GM23338 (cell line): ENCODE data around the gene B4GALT4. TPM values are rescaled to one million over a fixed set of nuclear protein-coding genes. Genes with fewer than 3 reads are reported as not detected.

ENCODE experiments used
- ATAC-seq: fragments of 200-7000 bp; cut with Tn5 transposase; 3 replicates; pipeline ENCODE4 v1.9.1; 2020
- DNase-seq: peaks from one replicate; pipeline ENCODE4 v3.0.0-alpha.2; 2015; ENCODE audit warnings: low spot score
- H2AFZ ChIP-seq: fragments of 200-600 bp; sonication (generic); 2 replicates; pipeline ENCODE4 v1.8.0; 2016; ENCODE audit warnings: antibody characterized with exemption, mild to moderate bottlenecking, moderate library complexity
- H3F3A ChIP-seq: fragments of 200-600 bp; sonication (generic); replicated peaks from 2 replicates; pipeline ENCODE4 v1.8.0; 2017; ENCODE audit warnings: antibody characterized with exemption, mixed run types, low read depth
- H3K27ac ChIP-seq: fragments of 200-600 bp; sonication (generic); 2 replicates; pipeline ENCODE4 v1.6.1; 2016; ENCODE audit warnings: low read depth
- H3K27me3 ChIP-seq: fragments of 200-600 bp; sonication (generic); 2 replicates; pipeline ENCODE4 v1.8.0; 2016; ENCODE audit warnings: mild to moderate bottlenecking, mixed run types, moderate library complexity; ENCODE audit not compliant: insufficient read depth
- H3K36me3 ChIP-seq: fragments of 200-600 bp; sonication (generic); 2 replicates; pipeline ENCODE4 v1.8.0; 2016; ENCODE audit warnings: mild to moderate bottlenecking; ENCODE audit not compliant: insufficient read depth
- H3K4me1 ChIP-seq: fragments of 200-600 bp; sonication (generic); 2 replicates; pipeline ENCODE4 v1.8.0; 2016; ENCODE audit warnings: mild to moderate bottlenecking, moderate library complexity; ENCODE audit not compliant: insufficient read depth
- H3K4me2 ChIP-seq: fragments of 200-600 bp; sonication (generic); 2 replicates; pipeline ENCODE4 v1.7.1; 2017; ENCODE audit warnings: mixed run types
- H3K4me3 ChIP-seq: fragments of 200-600 bp; sonication (generic); 2 replicates; pipeline ENCODE4 v1.6.1; 2016; ENCODE audit warnings: mixed run types
- H3K79me2 ChIP-seq: fragments of 200-600 bp; sonication (generic); replicated peaks from 2 replicates; pipeline ENCODE4 v1.8.0; 2017; ENCODE audit warnings: mild to moderate bottlenecking; ENCODE audit not compliant: insufficient read depth
- H3K9me2 ChIP-seq: fragments of 200-600 bp; sonication (generic); 2 replicates; pipeline ENCODE4 v1.8.0; 2017; ENCODE audit not compliant: insufficient read depth
- H4K20me1 ChIP-seq: fragments of 200-600 bp; sonication (generic); replicated peaks from 2 replicates; pipeline ENCODE4 v1.8.0; 2017; ENCODE audit warnings: mild to moderate bottlenecking; ENCODE audit not compliant: insufficient read depth
- H3K27ac Mint-ChIP-seq: 2 replicates; pipeline ENCODE4 v1.8.0; 2020; ENCODE audit warnings: inconsistent platforms, mild to moderate bottlenecking, moderate library complexity, mixed read lengths
- H3K27me3 Mint-ChIP-seq: 3 replicates; pipeline ENCODE4 v1.8.0; 2022; ENCODE audit warnings: low read depth, mild to moderate bottlenecking, moderate library complexity, mixed read lengths, inconsistent platforms; ENCODE audit not compliant: insufficient read depth, poor library complexity
- H3K36me3 Mint-ChIP-seq: 3 replicates; pipeline ENCODE4 v1.8.0; 2021; ENCODE audit warnings: low read depth, mild to moderate bottlenecking, inconsistent platforms, moderate library complexity, mixed read lengths
- H3K4me1 Mint-ChIP-seq: 3 replicates; pipeline ENCODE4 v1.8.0; 2020; ENCODE audit warnings: mild to moderate bottlenecking, inconsistent platforms, mixed read lengths
- H3K4me3 Mint-ChIP-seq: 3 replicates; pipeline ENCODE4 v1.8.0; 2021; ENCODE audit warnings: moderate library complexity, mild to moderate bottlenecking, inconsistent platforms, mixed read lengths
- H3K9me3 Mint-ChIP-seq: 3 replicates; pipeline ENCODE4 v1.8.0; 2020; ENCODE audit warnings: moderate library complexity, mild to moderate bottlenecking, inconsistent platforms, mixed read lengths
- CREB1 ChIP-seq: fragments of 250-450 bp; sonication (Bioruptor Pico); IDR thresholded peaks from 2 replicates; pipeline ENCODE4 v1.5.0; 2020; ENCODE audit warnings: low read depth, mild to moderate bottlenecking, moderate library complexity
- NANOG ChIP-seq: IDR thresholded peaks from 2 replicates; pipeline ENCODE4 v1.6.1; 2016; ENCODE audit warnings: antibody characterized with exemption, borderline replicate concordance
- POLR2AphosphoS5 ChIP-seq: IDR thresholded peaks from 2 replicates; pipeline ENCODE4 v1.6.1; 2016; ENCODE audit warnings: antibody characterized with exemption, low read depth
- REST ChIP-seq: IDR thresholded peaks from one replicate; pipeline ENCODE4 v1.6.1; 2018; ENCODE audit warnings: antibody characterized with exemption; ENCODE audit not compliant: unreplicated experiment
- ZNF462 ChIP-seq: fragments of 250-450 bp; sonication (Bioruptor Pico); IDR thresholded peaks from 2 replicates; pipeline ENCODE4 v1.5.0; 2020; ENCODE audit warnings: mild to moderate bottlenecking, moderate library complexity
- polyA plus RNA-seq: library from polyadenylated mRNA; unstranded; fragments of >200 nt; fragmentation: Nextera tagmentation; extraction: Ambion mirVana; gene quantifications from 2 replicates; pipeline ENCODE4 v1.2.1, GENCODE V29; 2016
- total RNA-seq: library from RNA; depleted of rRNA; stranded (reverse); fragments of >200 nt; shearing (Covaris generic); gene quantifications from 2 replicates; pipeline ENCODE4 v1.2.3, GENCODE V29; 2014

Gene B4GALT4
- total and polyA plus RNA-seq, 2 experiments from 2014 or later: 38.3 to 45.3 TPM

GRCh38 chr3:119237299-119237698 is 3.4 kb downstream of the B4GALT4 start (continued):
- TF ChIP-seq REST (no peak), CREB1 (CRISPR knock-in tag) (no peak), NANOG (no peak)

GRCh38 chr3:119236756-119237155 is 3.9 kb downstream of the B4GALT4 start:
- Mint-ChIP-seq H3K27ac (no peak overlapping the region), H3K4me3 (no peak overlapping the region), H3K4me1 (peaks cover 10% of the 10 kb centered on the region), H3K27me3 (peaks cover 7% of the 10 kb centered on the region), H3K9me3 (peaks cover 5% of the 10 kb centered on the region; the same call in 2 of the 3 replicates), H3K36me3 (peaks cover 49% of the 10 kb centered on the region)
- Histone ChIP-seq H4K20me1 (peaks cover 3% of the 10 kb centered on the region; the same call in 1 of the 2 replicates), H3K27ac (no peak overlapping the region), H3K79me2 (peaks cover 75% of the 10 kb centered on the region), H2AFZ (no peak overlapping the region), H3F3A (no peaks in the 10 kb centered on the region; the same call in 1 of the 2 replicates), H3K27me3 (no peaks in the 10 kb centered on the region), H3K9me2 (no peaks in the 10 kb centered on the region), H3K4me2 (no peak overlapping the region), H3K36me3 (peaks cover 32% of the 10 kb centered on the region; the same call in 1 of the 2 replicates), H3K4me1 (peaks cover 17% of the 10 kb centered on the region), H3K4me3 (no peak overlapping the region)
- no peak for ATAC-seq
- DNase-seq: no peak
- TF ChIP-seq POLR2AphosphoS5 (no peak), ZNF462 (CRISPR knock-in tag) (no peak)
